GM12874 (cell line): ENCODE results near the gene ANKFN1.

ENCODE experiments used
- CTCF ChIP-seq: IDR thresholded peaks from 2 replicates; pipeline ENCODE4 v1.5.1; 2011; ENCODE audit warnings: low read depth, mild to moderate bottlenecking, control low read depth, low read length, moderate library complexity; ENCODE audit not compliant: insufficient read depth

Gene ANKFN1

GRCh38 chr17:56528696-56529095 is 375.4 kb downstream of the ANKFN1 start:
- no peak for TF ChIP-seq CTCF

GRCh38 chr17:56532926-56533325 is 379.7 kb downstream of the ANKFN1 start:
- TF ChIP-seq CTCF: no peak

GRCh38 chr17:56536766-56537165 is 383.5 kb downstream of the ANKFN1 start:
- no peak for TF ChIP-seq CTCF

GRCh38 chr17:56540836-56541235 is 387.6 kb downstream of the ANKFN1 start:
- no peak for TF ChIP-seq CTCF

GRCh38 chr17:56543280-56543679 is 390.0 kb downstream of the ANKFN1 start:
- TF ChIP-seq CTCF: no peak

GRCh38 chr17:56545106-56545505 is 391.8 kb downstream of the ANKFN1 start:
- TF ChIP-seq CTCF: no peak

GRCh38 chr17:56545930-56546329 is 392.7 kb downstream of the ANKFN1 start:
- TF ChIP-seq CTCF: no peak

GRCh38 chr17:56548661-56549060 is 395.4 kb downstream of the ANKFN1 start:
- no peak for TF ChIP-seq CTCF
